ENCODE results near the gene PRADC1. TPM values are rescaled to one million over a fixed set of nuclear protein-coding genes. Genes with fewer than 3 reads are reported as not detected.

PRADC1 gene
- total RNA-seq: 5.9 and 30.2 TPM in 2 replicates

DNA sequence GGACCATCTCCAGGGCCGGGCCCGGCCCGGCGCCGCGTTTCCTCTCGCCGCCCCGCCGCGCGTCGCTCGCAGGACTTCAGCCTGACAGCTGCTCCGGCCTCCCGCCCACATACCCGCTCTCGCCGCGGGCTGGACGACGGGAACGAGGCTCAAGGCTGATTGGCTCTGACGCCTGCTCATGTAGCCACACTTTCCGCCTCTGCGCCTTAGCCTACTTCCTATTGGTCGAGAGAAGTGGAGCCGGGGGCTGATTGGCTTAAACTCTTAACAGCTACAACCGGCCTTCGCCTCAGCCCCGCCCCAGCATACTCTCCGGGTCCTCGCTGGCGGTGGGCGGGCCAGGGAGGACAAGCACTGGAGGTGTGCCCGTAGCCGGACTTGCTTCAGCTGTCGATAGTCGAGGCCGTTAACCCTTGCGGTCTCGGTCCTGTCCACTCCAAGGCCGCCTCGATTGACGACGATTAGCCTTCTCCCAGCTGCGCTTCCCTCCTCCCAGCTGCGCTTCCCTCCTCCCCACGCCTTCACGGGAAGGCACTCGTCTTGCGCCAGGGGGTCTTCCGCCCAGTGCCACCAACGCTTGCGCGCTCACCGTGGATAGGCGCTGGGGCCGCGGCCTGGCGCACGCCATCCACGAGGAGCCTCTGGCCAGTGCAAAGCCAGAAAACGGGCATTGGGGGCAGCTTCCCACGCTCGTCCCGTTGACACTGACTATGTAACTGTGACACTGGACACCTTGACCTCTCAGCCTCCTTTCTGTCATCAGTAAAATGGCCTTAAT lies at the start of gene PRADC1:
PRADC1 (minus strand) TSS at position 86 of the 778 bp plus-strand sequence; CDS start at position 7, 79 bp downstream.

DNA sequence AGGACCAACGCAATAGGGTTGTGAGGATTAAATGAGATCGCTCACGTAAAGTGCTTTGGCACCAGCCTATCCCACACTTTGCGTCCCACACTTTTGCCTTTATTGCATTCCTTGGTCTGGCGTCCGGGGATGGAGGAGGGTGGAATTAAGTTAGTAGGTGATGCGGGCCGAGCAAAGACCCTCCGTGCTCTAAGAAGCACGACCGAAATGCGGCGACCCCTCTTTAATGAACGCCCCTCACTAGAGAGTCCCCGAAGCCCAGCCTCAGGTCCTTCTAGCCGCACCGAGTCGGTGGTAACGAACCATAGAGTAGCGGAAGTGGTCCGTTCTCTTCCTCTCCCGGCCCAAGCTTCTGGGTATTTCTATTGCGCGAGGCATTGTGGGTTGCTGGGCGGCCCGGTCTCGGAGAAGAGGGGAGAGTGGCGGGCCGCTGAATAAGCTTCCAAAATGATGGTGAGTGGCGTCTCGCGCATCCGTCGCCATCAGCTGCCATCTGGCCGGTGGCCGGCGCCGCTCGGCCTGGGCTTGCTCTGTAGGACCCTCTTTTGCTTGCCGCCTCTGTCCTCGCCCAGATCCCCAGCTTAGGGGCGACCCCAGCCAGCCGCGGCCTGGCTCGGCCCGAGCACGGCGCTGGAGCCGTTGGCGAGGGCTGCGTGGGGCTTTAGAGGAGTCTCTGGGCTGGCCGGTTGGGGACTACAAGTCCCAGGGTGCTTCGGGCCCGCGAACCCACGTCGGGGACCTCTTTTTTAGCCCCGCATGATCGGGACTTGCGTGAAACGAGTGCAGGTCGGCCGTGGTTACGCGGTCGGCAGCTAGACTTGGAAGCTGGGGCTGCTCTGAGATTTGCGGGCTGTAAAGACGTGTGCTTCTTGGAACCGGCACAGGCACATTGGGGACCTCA lies 1.1 kb upstream of the PRADC1 start, which contains the start of gene CCT7:
CCT7 (plus strand) TSS at position 377 of the 901 bp plus-strand sequence; CDS start at position 448, 71 bp downstream.

DNA sequence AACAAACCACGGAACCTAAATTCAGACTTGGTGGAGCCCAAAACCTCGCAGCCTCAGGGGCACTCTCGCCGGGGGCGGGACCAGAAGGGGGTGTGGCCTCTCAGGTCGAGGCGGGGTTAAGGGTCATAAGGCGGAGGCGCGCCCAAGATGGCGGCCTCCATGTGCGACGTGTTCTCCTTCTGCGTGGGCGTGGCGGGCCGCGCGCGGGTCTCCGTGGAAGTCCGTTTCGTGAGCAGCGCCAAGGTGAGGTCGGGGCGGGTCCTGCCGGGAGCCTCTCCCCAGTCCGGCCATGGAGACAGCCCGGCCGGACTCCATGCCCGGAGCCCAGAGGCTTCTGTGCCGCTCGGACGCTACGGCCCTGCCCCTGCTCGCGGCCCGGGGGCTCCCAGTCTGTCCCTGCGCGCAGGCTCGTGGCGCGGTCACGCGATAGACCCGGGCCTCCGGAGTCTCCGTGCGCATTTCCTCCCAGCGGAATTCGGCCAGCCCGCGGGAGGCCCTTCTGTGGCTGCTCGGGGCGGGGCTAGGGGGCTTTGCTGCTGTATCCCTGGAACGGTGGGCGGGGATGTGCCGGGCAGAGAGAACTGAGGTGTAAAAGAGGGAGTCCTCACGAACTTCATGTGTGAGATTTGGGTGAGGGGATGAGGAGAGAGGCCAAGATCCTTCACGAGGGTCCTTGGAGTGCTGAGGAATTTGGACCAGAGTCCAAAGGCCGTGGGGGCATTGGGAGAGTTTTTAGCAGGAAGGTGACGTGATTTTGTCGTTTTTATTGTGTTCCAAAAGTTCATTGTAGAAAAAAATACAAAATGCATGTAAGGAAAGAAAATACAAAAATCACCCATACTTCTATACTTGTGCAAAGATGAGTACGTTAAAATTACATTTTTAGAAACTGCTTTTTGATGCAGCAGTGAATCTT lies 18.7 kb downstream of the PRADC1 start, which contains the start of gene SMYD5:
SMYD5 (plus strand) TSS at position 126 of the 916 bp plus-strand sequence; CDS start at position 148, 22 bp downstream.

DNA sequence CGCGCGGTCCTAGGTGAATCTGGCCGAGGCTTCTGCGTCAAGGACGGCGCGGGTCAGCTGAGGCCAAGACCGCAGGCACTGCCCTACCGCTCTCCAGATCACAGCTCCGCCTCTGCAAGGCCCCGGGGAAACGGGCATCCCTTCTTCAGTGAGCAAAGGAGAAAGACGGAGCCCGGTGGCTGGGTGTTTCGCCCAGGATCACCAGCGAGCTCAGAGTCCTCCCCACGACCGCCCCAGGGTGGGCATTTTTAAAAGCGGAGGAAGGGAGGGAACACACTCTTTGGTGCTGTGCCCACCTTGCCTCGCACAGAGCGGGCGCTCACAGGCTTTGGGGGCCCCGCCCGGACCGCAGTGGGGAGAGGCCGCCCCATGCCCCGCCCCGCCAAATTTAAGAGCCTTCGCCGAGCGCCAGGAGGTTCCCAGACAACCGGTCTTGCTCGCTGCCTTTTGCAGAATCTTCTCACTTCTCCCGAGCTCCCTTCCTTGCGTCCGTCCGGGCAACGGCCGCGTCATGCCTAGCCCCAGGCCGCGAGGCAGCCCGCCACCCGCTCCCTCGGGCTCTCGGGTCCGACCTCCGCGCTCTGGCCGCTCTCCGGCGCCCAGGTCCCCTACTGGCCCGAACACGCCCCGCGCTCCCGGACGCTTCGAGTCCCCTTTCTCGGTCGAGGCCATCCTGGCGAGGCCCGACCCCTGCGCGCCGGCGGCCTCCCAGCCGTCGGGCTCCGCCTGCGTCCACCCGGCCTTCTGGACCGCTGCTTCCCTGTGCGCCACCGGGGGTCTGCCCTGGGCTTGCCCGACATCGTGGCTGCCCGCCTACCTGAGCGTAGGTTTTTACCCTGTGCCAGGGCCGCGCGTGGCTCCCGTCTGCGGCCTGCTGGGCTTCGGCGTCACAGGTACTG lies 30.6 kb downstream of the PRADC1 start, which contains the start of gene NOTO:
NOTO (plus strand) TSS at position 419 of the 899 bp plus-strand sequence; CDS start at position 512, 93 bp downstream.

Other genes starting within 250 kb of the PRADC1 start
- gene SFXN5, start 161.5 kb downstream of the PRADC1 start, total RNA-seq: 9.6 and 18.8 TPM in 2 replicates
- 25.6 and 51.0 TPM in 2 replicates for gene RAB11FIP5, start 120.3 kb downstream of the PRADC1 start, total RNA-seq
- gene NOTO, start 30.7 kb downstream of the PRADC1 start, total RNA-seq: not detected in 2 replicates
- gene SMYD5, start 19.0 kb downstream of the PRADC1 start, total RNA-seq: 24.3 and 29.5 TPM in 2 replicates
- 221 and 323 TPM in 2 replicates for gene CCT7, start 1.1 kb upstream of the PRADC1 start, total RNA-seq
- 1.4 and 1.5 TPM in 2 replicates for gene FBXO41, start 51.2 kb upstream of the PRADC1 start, total RNA-seq
- gene EGR4, start 60.3 kb upstream of the PRADC1 start, total RNA-seq: not detected in 2 replicates
- 12.0 and 30.2 TPM in 2 replicates for gene ALMS1, start 152.6 kb upstream of the PRADC1 start, total RNA-seq